ENCODE results near the gene PWWP3B.
"Not testable (repeated sequence)": the region's sequence is repeated elsewhere in the genome, so short reads cannot be mapped to it uniquely, and the experiment has no call there.

The PWWP3B gene

GRCh38 chrX:106168107-106168506, at the start of gene PWWP3B:
Gene PWWP3B, plus strand, starts transcription at chrX:106168305. Its CDS starts 37,128 bp downstream, at chrX:106205433.
- DNase-seq, result no peak

GRCh38 chrX:106139048-106139447, 29.1 kb upstream of the PWWP3B start:
- no peak for DNase-seq

GRCh38 chrX:106144755-106145639, 23.1 kb upstream of the PWWP3B start:
- DNase-seq, result no peak

GRCh38 chrX:106150701-106151100, 17.4 kb upstream of the PWWP3B start:
- DNase-seq, result no peak

GRCh38 chrX:106159861-106160282, 8.2 kb upstream of the PWWP3B start:
- no peak for DNase-seq

GRCh38 chrX:106170318-106170717, 2.2 kb downstream of the PWWP3B start:
- no peak for DNase-seq

GRCh38 chrX:106171293-106171820, 3.3 kb downstream of the PWWP3B start:
- DNase-seq, result no peak

- no peak for DNase-seq
These were observed 9.2 kb downstream of the PWWP3B start for GRCh38 chrX:106177106-106177981.

- no peak for DNase-seq
These were observed 9.8 kb downstream of the PWWP3B start for GRCh38 chrX:106177982-106178321.

GRCh38 chrX:106178826-106179225, 10.7 kb downstream of the PWWP3B start:
- DNase-seq, result no peak

- DNase-seq, result not testable (repeated sequence)
These were observed 15.6 kb downstream of the PWWP3B start for GRCh38 chrX:106183685-106184084.

GRCh38 chrX:106201502-106202178, 33.5 kb downstream of the PWWP3B start:
- no peak for DNase-seq

GRCh38 chrX:106203315-106203714, 35.2 kb downstream of the PWWP3B start:
- no peak for DNase-seq

- DNase-seq, result no peak
These were observed 40.0 kb downstream of the PWWP3B start for GRCh38 chrX:106208154-106208553.
